Measurements from ENCODE around the gene CNIH3.

DNA sequence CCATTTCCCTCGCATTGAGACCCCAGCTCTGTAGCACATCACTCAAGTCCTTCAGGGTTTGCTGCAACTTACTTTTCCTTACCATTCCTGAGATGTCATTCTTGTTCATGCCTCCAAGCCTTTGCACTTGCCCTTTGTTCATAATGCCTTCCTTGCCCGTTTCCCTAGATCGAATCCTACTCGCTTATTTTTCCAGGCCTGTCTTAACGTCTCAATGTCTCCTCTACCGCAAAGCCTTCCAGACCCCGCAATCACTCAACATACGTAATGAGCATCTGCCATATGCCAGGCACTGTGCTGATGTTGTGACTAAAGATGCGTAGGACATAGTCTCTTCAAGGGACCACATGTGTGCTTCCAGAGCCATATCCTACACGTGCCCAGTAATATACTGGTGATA lies 31.1 kb upstream of the CNIH3 start:
- TF ChIP-seq, protein P1, sequence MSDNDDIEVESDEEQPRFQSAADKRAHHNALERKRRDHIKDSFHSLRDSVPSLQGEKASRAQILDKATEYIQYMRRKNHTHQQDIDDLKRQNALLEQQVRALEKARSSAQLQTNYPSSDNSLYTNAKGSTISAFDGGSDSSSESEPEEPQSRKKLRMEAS (IDR thresholded peaks at IDR 0.05; ENCODE audit: low read depth, low read length): no peak
- TF ChIP-seq POLR2A (IDR thresholded peaks at IDR 0.05; ENCODE audit: low read depth, low read length) (no peak), SMC3 (IDR thresholded peaks at IDR 0.05; ENCODE audit: borderline replicate concordance, low read length) (no peak), CEBPB (IDR thresholded peaks at IDR 0.05; ENCODE audit: borderline replicate concordance in 1 of 2, low read depth in 2 of 2, low read length in 2 of 2) (no peak), TARDBP (IDR thresholded peaks at IDR 0.05; ENCODE audit: borderline replicate concordance) (no peak)
- TF ChIP-seq, protein P2, sequence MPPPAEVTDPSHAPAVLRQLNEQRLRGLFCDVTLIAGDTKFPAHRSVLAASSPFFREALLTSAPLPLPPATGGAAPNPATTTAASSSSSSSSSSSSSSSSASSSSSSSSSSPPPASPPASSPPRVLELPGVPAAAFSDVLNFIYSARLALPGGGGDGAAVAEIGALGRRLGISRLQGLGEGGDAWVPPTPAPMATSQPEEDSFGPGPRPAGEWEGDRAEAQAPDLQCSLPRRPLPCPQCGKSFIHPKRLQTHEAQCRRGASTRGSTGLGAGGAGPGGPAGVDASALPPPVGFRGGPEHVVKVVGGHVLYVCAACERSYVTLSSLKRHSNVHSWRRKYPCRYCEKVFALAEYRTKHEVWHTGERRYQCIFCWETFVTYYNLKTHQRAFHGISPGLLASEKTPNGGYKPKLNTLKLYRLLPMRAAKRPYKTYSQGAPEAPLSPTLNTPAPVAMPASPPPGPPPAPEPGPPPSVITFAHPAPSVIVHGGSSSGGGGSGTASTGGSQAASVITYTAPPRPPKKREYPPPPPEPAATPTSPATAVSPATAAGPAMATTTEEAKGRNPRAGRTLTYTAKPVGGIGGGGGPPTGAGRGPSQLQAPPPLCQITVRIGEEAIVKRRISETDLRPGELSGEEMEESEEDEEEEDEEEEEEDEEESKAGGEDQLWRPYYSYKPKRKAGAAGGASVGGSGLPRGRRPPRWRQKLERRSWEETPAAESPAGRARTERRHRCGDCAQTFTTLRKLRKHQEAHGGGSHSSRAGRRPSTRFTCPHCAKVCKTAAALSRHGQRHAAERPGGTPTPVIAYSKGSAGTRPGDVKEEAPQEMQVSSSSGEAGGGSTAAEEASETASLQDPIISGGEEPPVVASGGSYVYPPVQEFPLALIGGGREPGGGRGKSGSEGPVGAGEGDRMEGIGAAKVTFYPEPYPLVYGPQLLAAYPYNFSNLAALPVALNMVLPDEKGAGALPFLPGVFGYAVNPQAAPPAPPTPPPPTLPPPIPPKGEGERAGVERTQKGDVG (CRISPR knock-in tag; IDR thresholded peaks at IDR 0.05): no peak
- TF ChIP-seq, protein P3, sequence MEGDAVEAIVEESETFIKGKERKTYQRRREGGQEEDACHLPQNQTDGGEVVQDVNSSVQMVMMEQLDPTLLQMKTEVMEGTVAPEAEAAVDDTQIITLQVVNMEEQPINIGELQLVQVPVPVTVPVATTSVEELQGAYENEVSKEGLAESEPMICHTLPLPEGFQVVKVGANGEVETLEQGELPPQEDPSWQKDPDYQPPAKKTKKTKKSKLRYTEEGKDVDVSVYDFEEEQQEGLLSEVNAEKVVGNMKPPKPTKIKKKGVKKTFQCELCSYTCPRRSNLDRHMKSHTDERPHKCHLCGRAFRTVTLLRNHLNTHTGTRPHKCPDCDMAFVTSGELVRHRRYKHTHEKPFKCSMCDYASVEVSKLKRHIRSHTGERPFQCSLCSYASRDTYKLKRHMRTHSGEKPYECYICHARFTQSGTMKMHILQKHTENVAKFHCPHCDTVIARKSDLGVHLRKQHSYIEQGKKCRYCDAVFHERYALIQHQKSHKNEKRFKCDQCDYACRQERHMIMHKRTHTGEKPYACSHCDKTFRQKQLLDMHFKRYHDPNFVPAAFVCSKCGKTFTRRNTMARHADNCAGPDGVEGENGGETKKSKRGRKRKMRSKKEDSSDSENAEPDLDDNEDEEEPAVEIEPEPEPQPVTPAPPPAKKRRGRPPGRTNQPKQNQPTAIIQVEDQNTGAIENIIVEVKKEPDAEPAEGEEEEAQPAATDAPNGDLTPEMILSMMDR (IDR thresholded peaks at IDR 0.05 in 2 of 3, conservative IDR thresholded peaks at IDR 0.05 in 1 of 3; ENCODE audit: control insufficient read depth in 2 of 3, extremely low read depth in 1 of 3, insufficient read depth in 1 of 3, low read depth in 3 of 3, low read length in 3 of 3): no peak
- TF ChIP-seq, protein P4, sequence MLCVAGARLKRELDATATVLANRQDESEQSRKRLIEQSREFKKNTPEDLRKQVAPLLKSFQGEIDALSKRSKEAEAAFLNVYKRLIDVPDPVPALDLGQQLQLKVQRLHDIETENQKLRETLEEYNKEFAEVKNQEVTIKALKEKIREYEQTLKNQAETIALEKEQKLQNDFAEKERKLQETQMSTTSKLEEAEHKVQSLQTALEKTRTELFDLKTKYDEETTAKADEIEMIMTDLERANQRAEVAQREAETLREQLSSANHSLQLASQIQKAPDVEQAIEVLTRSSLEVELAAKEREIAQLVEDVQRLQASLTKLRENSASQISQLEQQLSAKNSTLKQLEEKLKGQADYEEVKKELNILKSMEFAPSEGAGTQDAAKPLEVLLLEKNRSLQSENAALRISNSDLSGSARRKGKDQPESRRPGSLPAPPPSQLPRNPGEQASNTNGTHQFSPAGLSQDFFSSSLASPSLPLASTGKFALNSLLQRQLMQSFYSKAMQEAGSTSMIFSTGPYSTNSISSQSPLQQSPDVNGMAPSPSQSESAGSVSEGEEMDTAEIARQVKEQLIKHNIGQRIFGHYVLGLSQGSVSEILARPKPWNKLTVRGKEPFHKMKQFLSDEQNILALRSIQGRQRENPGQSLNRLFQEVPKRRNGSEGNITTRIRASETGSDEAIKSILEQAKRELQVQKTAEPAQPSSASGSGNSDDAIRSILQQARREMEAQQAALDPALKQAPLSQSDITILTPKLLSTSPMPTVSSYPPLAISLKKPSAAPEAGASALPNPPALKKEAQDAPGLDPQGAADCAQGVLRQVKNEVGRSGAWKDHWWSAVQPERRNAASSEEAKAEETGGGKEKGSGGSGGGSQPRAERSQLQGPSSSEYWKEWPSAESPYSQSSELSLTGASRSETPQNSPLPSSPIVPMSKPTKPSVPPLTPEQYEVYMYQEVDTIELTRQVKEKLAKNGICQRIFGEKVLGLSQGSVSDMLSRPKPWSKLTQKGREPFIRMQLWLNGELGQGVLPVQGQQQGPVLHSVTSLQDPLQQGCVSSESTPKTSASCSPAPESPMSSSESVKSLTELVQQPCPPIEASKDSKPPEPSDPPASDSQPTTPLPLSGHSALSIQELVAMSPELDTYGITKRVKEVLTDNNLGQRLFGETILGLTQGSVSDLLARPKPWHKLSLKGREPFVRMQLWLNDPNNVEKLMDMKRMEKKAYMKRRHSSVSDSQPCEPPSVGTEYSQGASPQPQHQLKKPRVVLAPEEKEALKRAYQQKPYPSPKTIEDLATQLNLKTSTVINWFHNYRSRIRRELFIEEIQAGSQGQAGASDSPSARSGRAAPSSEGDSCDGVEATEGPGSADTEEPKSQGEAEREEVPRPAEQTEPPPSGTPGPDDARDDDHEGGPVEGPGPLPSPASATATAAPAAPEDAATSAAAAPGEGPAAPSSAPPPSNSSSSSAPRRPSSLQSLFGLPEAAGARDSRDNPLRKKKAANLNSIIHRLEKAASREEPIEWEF (IDR thresholded peaks at IDR 0.05; ENCODE audit: insufficient replicate concordance, low read depth, low read length): no peak

Data from GM12878 (cell line).